ENCODE results near the gene WWOX. TPM values are rescaled to one million over a fixed set of nuclear protein-coding genes. Genes with fewer than 3 reads are reported as not detected.
"Not testable (repeated sequence)": the region's sequence is repeated elsewhere in the genome, so short reads cannot be mapped to it uniquely, and the experiment has no call there.

WWOX gene
- total RNA-seq, 1 experiment from 2014 or later, result 28.3 TPM

DNA sequence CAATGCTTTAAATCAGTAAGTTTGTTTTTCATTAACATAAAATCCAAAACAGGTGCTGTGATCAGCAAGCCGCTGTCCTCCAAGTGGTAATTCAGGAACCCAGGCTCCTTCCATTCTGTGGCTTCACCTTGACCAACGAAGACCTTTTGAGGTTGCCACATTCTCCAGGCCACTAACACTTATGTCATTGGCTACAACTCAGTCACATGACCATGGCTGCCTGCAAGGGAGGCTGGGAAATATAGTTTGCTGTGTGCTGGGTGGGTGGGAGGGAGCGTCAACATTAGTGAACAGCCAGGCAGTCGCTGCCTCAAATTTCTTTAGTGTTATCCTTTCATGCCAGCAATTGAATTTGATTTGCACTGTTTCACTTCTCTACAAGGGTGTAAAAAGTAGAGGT, 951.9 kb downstream of the WWOX start:
- BruUV-seq (replicated peaks), result no TSS peak
- Histone ChIP-seq H3K4me2 (ENCODE audit: low read length) (no peak overlapping the region), H4K20me1 (ENCODE audit: low read length) (no peaks in the 10 kb centered on the region), H3K79me2 (ENCODE audit: low read length) (no peaks in the 10 kb centered on the region), H3F3A (ENCODE audit: low read length, unreplicated experiment) (no peaks in the 10 kb centered on the region), H3K9me3 (ENCODE audit: low read length) (no peaks in the 10 kb centered on the region), H3K9ac (ENCODE audit: low read length) (no peak overlapping the region), H3K27me3 (ENCODE audit: low read length) (no peaks in the 10 kb centered on the region), H3K4me3 (ENCODE audit: low read length) (no peak overlapping the region), H3K27ac (ENCODE audit: low read length) (no peak overlapping the region), H2AFZ (ENCODE audit: low read length) (no peak overlapping the region), H3K9me2 (replicated peaks; ENCODE audit: low read length) (no peaks in the 10 kb centered on the region), H3K36me3 (ENCODE audit: low read depth, low read length) (no peaks in the 10 kb centered on the region), H3K4me1 (ENCODE audit: insufficient read depth, low read length) (no peaks in the 10 kb centered on the region)
- CTCF ChIA-PET, result no interaction called here
- POLR2A ChIA-PET (ENCODE audit: unreplicated experiment), result no interaction called here
- no peak for DNase-seq
- intact Hi-C loops (cut with micrococcal nuclease), result no loop called here
- ATAC-seq, result no peak
- TF ChIP-seq EZH2 (IDR thresholded peaks at IDR 0.05; ENCODE audit: low read length, unreplicated experiment), result no peak
- no peak for TF ChIP-seq CTCF (conservative IDR thresholded peaks at IDR 0.05; ENCODE audit: low read depth, low read length)
- TF ChIP-seq EZH2phosphoT487 (IDR thresholded peaks at IDR 0.05; ENCODE audit: borderline replicate concordance, low read length), result no peak

DNA sequence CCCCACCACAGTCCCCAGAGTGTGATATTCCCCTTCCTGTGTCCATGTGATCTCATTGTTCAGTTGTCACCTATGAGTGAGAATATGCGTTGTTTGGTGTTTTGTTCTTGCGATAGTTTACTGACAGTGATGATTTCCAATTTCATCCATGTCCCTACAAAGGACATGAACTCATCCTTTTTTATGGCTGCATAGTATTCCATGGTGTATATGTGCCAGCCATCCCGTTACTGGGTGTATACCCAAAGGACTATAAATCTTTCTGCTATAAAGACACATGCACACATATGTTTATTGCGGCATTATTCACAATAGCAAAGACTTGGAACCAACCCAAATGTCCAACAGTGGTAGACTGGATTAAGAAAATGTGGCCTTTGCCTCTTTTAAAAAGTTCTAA, 952.7 kb downstream of the WWOX start:
- H3K36me3 ChIP-seq (ENCODE audit: low read depth, low read length); H3K4me1 ChIP-seq (ENCODE audit: insufficient read depth, low read length); BruUV-seq (replicated peaks); H3K27ac ChIP-seq (ENCODE audit: low read length); DNase-seq; H3K9me3 ChIP-seq (ENCODE audit: low read length); H3K4me2 ChIP-seq (ENCODE audit: low read length); H3F3A ChIP-seq (ENCODE audit: low read length, unreplicated experiment); H4K20me1 ChIP-seq (ENCODE audit: low read length); ATAC-seq; POLR2A ChIA-PET (ENCODE audit: unreplicated experiment); H3K27me3 ChIP-seq (ENCODE audit: low read length); intact Hi-C loops (cut with micrococcal nuclease); H3K4me3 ChIP-seq (ENCODE audit: low read length); CTCF ChIA-PET; H3K9ac ChIP-seq (ENCODE audit: low read length); H3K79me2 ChIP-seq (ENCODE audit: low read length); H3K9me2 ChIP-seq (replicated peaks; ENCODE audit: low read length); H2AFZ ChIP-seq (ENCODE audit: low read length): not testable (repeated sequence)

DNA sequence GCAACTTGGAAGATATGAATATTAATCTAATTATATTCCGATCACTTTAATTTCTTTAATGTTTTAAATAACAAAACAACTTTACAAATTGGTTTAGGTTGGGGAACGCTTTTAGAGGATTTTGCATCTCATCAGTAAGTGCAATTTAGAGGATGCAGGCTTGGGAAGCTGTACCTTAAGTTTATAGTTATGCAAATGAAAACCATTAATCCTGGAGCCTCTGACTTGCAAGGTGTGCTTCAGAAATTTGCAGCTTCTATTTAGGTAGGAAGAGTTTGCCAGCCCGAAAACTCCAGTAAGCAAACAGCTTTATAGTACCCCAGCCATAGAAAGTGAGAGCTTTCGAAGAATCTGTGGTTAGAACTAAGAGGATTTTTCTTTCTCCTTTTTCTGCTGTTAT, 954.1 kb downstream of the WWOX start:
- no peaks in the 10 kb centered on the region for H3K4me1 ChIP-seq (ENCODE audit: insufficient read depth, low read length)
- no peak for TF ChIP-seq CTCF (conservative IDR thresholded peaks at IDR 0.05; ENCODE audit: low read depth, low read length)
- H3K27ac ChIP-seq (ENCODE audit: low read length), result no peak overlapping the region
- no peaks in the 10 kb centered on the region for H3K36me3 ChIP-seq (ENCODE audit: low read depth, low read length)
- no peak for DNase-seq
- ChIA-PET POLR2A (ENCODE audit: unreplicated experiment) (no interaction called here), CTCF (no interaction called here)
- no peaks in the 10 kb centered on the region for H3K9me3 ChIP-seq (ENCODE audit: low read length)
- H4K20me1 ChIP-seq (ENCODE audit: low read length), result no peaks in the 10 kb centered on the region
- no peaks in the 10 kb centered on the region for H3K27me3 ChIP-seq (ENCODE audit: low read length)
- intact Hi-C loops (cut with micrococcal nuclease), result no loop called here
- H3K4me2 ChIP-seq (ENCODE audit: low read length), result no peak overlapping the region
- no peak overlapping the region for H3K4me3 ChIP-seq (ENCODE audit: low read length)
- no peaks in the 10 kb centered on the region for H3F3A ChIP-seq (ENCODE audit: low read length, unreplicated experiment)
- ATAC-seq, result no peak
- no TSS peak for BruUV-seq (replicated peaks)
- H3K79me2 ChIP-seq (ENCODE audit: low read length), result no peaks in the 10 kb centered on the region
- H2AFZ ChIP-seq (ENCODE audit: low read length), result no peak overlapping the region
- H3K9ac ChIP-seq (ENCODE audit: low read length), result no peak overlapping the region
- H3K9me2 ChIP-seq (replicated peaks; ENCODE audit: low read length), result no peaks in the 10 kb centered on the region
